Left hindlimb (tissue), 1 donor: ENCODE data around the gene SPATA7.

Source experiments
- DNase-seq: peaks from one replicate; pipeline ENCODE4 v3.0.0-alpha.2; 2018

SPATA7 gene

DNA sequence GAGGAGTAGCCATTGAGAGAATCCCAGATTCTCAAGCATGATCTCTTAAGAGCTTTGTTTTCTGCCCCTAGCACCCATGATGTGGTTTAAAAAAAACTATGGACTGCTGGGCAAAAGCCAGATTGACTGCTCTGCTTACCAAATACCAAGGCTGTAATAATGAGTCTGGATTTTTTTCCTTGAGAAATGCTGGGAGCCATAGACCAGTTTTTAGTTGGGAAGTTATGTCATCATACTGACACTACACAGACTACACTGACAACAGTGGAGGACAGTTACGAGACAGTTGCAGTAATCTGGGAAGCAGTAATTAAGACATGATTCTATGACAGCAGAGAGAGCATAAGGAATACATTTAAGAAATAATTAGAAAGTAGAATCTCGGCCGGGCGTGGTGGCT is 35.8 kb downstream of the SPATA7 start:
- DNase-seq, result no peak

DNA sequence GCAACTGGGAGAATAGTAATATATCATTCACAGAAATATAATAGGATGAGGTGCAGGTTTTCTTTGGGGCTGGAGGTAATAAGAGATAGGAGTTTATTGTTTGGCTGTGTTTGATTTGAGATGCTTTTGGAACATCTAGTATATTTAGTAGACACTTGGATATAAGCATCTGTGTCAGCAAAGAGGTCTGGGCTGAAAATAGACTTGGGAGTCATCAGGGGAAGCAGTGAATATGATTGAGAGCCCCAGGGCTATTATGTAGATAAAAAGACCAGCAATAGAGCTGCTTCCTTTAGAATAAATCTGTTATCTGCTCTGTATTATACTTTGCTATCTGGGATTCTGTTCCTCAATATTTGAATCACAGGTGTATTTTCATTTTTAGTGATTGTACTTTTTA is 36.6 kb downstream of the SPATA7 start:
- DNase-seq, result no peak

DNA sequence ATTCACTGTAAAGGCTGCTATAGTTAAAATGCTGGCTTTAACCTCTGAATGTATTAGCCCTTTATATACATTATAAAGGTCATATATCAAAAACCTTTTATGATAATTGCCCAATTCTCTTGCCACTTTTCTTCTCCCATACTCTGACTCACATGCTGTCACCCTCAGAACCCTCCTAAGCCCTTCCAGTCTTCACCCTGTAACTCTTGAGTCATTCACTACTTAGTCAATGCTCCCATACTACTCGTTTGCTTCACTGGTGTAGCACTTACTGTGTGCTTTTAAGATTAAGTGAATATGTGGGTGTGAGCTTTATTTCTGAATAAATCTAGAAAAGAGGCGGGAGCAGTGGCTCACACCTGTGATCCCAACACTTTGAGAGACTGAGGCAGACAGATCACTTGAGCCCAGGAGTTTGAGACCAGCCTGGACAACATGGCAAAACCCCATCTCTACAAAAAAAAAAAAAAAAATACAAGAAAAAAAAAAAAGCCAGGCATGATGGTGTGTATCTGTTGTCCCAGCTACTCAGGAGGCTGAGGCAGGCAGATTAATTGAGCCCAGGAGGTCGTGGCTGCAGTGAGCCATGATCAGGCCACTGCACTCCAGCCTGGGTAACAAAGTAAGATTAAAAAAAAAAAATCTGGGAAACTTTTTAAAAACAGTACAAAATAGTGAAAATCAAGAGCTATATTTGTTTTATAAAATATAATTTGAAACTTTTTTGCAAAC is 37.6 kb downstream of the SPATA7 start:
- DNase-seq, result no peak

DNA sequence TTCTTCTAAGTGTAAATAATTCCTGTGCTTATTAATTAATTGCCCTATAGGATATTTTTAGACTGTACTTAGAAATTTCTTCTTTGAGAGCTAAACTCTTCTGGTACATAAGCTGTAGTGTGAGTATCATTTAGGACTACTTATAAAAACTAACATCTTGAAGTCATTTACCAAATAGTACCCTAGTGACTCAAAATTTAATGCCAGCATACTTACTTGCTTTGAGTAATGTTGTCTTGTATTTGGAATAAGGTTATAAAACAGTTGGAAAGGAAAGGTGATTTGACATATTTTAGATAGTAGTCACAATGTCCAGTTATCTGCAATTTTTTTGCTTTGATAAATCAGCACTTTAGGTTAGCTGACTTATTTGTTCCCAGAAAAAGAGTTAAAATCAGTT is 39.1 kb downstream of the SPATA7 start:
- no peak for DNase-seq

DNA sequence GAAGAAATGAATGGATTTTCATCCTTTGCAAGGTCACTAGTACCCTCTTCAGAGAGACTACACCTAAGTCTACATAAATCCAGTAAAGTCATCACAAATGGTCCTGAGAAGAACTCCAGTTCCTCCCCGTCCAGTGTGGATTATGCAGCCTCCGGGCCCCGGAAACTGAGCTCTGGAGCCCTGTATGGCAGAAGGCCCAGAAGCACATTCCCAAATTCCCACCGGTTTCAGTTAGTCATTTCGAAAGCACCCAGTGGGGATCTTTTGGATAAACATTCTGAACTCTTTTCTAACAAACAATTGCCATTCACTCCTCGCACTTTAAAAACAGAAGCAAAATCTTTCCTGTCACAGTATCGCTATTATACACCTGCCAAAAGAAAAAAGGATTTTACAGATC is 40.8 kb downstream of the SPATA7 start:
- DNase-seq, result no peak

DNA sequence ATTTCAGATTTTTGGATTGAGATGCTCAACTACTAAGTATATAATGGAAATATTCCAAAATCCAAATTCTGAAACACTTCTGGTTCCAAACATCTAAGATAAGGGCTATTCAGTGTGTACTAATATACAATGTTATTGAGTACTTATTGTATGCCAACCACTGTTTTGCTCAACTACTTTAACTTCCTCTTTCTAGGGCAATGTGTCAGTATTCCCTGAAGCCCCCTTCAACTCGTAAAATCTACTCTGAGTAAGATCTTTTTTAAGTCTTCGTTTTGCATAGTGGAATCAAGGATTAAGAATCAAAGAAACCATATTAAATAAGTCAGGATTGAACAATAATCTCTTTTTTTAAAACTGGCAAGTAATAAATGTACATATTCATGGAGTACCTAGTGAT is 45.5 kb downstream of the SPATA7 start:
- DNase-seq, result no peak

DNA sequence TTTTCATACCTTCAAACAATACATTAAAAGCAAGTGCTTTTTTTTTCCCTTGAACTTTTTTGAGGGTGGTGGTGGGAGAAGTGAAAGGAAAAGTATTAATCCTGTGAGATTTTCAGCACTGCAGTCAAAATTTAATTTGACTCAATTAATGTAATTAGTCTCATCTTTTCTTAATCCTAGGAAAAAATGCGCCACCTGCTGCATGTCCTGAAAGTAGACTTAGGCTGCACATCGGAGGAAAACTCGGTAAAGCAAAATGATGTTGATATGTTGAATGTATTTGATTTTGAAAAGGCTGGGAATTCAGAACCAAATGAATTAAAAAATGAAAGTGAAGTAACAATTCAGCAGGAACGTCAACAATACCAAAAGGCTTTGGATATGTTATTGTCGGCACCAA is 52.2 kb downstream of the SPATA7 start:
- DNase-seq, result no peak

DNA sequence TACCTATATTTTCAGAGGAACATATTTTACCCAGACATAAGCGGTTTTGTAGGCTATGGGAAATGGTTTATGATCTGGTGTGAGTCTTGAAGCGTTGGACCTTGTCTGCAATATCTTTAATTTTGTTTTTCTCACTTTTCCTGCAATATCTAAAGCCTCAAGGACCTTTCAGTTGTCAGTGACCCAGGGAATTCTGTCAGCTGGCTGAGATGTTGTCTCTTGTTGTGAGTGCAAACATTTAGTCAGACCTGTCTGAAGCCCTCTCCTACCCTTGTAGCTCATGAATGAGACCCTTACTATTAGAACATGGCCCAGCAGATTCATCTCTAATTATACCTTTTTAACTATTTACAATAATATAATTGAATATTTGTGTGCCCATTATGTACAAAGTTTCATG is 53.6 kb downstream of the SPATA7 start:
- DNase-seq, result no peak

DNA sequence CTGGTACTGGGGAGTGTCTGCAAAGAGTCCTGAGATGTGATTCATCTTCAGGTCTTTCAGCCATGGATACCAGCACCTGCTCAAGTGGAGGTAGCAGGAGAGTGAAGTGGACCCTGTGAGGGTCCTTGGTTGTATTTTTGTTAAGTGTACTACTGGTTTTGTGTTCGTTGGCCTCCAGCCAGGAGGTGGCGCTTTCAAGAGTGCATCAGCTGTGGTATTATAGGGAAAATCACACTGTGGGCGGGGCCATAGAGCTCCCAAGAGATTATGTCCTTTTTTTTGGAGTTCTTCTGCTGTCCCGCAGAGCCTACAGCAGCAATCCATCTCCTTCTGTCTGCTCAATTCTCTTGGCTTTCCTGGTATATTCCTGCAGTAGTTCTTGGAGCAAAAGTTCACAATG is 66.8 kb downstream of the SPATA7 start:
- no peak for DNase-seq

DNA sequence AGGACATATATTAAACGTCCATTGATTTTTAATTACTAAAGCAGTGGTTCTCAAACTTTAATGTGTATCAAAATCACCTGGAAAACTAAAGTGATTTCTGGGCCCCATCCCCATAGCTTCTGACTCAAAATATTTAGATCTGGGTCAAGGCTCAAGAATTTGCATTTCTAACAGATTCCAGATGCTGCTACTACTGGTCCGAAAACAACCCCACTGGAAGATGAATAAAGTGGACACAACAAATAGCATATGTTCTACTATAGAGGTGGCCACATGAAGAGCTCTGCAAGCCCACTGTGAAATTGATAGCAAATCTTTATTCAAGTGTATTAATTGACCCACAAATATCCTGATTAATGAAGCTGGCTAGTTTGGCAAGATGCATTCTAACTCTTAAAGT is 69.4 kb downstream of the SPATA7 start:
- DNase-seq, result no peak

DNA sequence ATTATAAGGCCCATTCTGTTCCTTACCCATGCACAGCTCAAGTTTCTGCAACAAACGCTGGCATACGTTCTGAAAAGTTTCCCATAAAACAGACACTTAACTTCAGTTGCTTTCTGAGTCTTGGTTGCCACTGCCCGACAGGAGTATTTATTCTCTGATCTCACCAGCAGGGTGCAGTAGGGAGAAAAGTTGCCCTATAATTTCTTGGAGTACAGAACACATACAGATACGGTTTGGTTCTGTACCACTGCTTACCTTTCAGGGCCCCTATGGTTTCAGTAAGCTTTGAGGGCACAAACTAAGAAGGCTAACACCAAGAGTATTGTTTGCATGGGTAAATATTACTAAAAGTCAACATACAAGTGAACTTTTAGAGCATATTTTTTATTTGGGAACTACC is 77.9 kb downstream of the SPATA7 start:
- DNase-seq, result no peak

DNA sequence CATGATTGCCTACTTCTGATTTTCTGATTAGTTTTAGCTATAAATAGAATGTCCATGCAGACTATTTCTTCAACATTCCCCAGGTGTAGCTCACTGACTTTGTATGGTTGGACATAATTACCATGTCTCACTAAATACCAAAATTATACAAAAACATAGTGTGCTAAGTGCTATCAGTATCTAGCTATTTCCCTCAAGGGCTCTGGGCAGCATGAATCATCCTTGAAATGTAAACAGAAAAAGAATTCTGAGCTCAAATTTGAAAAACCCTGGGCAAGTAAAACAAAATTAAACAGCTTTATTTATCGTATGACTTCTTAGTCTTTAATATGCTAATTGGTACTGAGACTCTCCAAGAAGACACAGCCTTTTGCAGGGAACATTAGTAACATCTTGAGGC is 82.9 kb downstream of the SPATA7 start:
- DNase-seq, result no peak

DNA sequence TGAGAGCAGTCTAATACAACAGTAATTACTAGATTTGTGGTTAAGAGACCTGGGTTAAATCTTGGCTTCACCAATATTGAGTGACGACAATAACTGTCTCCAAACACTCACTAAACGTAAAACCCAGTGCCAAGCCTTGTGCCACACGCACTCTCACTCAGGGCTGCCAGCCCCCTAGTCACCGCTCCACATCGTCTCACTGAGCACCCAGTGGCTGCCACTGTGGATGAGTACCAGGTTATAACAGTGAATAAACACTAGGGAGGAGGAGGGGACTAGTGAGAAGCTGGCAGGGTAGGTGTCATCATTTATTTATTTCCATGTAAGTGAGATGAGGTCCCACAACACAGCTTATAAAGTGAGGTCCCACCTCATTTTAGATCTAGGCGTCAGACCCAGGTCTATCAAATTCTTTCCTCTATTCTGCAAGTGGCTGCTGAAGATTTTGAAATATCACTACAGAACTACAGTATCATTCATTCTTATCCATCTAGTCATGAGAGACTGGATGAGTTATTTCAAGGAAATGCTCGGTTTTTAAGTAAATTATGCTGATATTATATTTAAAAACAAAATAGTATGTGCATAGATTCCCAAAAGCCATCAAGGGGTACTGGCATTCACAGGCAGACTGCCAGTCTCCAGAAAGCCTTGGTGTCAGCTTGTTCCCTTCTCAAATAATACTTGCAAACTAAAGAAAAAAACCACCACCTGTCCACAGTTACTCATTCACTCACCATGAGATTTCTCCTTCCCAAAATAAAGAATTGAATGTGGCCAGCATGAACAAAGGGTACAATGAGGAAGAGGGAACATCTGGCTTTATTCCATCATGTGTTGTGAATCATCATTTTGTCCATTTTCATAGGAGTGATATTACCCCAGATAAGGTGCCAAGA is 85.3 kb downstream of the SPATA7 start:
- DNase-seq, result no peak

DNA sequence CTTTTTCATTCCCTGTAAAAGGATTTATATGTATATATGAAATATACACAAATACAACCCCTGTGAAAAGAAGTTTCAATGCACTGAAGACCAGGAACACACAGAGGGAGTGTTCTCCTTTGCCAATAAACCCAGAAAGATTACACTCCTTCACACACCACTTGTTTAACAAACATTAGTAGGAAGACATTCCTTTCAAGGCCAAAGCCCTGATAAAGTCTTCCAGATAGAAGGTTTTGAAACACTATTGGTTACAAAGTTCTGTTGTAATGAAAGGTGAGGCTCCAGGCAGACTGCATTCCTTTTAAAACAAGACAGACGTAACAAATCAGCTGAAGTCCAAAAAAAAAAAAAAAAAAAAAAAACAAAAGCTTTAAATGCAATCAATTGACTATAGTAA is 88.3 kb downstream of the SPATA7 start:
- no peak for DNase-seq

DNA sequence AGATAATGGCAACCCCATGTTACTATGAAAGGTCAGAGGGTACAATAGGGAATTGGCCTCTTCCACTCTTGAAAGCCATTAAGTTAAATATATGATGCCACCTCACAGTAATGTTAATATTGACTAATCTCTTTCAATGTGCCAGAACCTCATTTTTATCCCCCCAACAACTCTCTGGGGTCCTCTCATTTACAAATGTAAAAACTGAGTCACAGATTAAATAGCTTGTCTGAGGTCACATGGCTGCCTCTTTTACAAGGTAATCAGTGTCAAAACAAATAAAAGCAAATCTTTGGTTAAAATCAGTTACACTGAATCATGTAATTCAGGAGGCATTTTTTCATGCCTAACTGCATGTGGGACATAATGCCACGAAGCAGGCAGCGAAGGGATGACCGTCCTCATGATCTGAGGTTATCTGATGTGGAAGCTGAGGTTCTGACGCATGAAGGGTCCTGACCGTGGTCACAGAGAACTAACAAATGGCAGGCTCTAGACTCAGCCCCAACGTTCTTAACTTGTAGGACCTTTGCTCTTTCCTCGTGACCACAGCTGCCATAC is 90.8 kb downstream of the SPATA7 start:
- DNase-seq, result no peak

DNA sequence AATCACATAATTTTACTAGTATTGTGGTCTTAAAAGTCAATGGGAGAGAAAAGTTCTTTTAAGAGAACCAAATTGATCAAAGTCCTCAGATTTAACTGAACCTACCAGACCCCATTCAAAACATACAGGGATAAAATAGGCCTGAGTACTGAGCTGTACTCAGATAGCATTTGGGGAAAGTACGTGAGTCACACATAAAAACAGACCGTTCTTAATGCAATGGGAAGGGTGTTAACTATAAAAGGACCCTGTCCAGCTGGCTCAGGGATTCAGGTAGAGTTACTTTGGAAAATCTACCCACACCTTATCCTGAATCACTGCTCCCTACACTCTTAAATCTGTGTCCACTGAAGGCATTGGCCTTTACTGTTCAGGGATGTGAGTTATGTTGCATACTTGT is 91.4 kb downstream of the SPATA7 start:
- no peak for DNase-seq

DNA sequence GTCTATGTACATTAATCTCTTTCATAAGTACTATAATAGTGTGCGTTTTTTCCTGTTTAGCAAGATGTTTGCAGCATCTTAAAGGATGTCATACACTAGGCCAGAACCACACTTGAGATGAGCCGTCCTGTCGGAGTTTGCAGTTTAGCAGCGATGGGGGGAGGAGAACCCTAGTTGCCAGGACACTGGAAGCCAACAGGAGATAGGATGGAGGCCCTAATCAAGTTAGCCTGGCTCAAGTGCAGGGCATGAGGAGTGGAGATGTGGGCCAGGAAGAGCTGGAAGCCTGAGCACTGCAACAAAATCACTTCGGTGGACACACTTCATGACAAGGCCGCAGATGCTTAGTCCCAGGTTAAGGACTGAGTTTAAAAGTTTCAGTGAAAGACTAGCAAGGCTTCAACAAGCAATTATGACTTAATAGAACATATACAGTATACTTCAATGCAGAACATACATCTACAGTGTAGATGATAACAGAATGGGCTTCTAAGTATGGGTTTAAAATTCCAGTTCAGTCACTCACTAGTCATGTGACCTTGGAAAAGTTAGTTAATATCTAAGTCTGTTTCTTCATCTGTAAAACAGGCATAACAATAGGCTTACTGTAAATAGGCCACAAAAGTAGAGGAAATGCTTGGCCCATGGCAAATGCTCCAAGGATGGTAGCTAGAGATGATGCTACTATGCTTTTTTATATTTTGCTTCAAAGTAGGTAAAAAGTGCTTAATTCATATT is 92.2 kb downstream of the SPATA7 start:
- DNase-seq, result no peak

DNA sequence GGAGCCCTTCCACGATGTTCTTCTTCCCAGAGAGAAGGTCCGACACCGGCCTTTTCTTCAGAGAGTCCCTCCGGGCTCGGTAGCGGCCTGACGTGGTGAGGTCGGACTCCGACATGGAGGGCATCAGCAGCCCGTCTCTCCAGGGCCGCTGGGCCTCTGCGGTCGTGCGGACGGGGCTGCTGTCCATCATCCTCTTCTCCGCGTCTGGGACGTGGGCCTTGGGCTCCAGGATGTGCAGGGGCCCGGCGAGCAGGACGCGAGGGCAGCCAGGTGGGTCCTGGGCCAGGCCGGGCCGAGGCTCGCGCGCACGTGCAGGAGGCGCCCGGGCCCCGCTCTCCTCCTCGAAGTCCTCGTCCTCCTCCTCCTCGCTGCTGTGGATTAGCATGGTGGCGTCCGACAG is 93.5 kb downstream of the SPATA7 start:
- DNase-seq, result no peak

DNA sequence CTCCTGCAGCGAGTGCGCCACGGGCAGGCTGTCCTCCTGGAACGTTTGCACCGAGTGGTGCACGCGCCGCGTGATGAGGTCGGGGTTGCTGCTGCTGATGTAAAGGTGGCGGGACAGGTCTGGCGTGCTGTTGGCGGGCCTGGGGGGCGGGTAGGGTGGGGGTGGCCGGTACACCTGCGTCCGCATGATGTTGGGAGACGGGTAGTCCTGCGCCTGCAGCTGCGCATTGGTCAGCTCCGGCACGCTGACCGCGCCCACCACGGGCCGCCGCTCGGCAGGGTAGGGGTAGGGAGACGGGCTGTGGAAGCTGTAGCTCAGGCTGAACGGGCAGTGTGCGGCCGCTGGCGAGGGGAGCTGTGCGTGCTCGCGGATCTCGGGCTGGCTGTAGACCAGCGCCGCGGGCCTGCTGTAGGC is 94.1 kb downstream of the SPATA7 start:
- DNase-seq, result no peak

DNA sequence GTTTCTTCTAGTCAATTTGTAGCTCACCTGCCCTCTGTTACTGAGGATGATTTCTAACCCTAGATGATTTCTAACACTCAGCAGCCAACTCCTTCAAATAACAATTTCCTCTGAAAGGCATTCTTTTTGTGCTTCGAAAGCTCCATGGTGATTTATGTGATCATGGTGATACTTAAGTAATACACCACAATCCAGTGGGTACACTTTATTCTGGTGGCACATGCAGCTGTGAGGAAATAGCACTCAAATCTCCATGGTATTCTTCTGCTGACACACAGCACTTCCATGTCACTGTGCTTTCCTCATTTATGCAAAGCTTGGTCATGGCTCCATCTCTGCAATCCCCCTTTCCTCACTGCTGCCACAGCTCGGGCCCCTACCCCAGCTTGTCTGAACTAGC is 95.6 kb downstream of the SPATA7 start:
- no peak for DNase-seq

DNA sequence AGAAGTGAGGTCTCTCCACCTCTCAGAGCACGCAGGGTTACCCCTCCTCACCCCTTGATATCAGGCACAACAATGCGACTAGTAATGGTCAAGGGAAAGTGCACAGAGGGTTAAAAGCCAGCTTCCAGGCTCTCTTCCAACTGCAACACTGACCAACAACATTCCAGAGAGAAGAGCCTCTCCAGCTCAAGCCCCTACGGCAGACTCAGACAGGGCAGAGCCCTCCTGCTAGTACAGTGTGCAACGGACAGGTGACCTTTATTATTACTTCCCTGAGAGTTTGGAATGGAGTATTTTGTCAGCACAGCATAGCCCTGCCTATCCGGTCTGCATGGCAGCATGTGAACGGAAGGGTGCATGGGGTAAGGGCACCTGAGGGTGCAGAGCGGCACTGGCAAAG is 96.3 kb downstream of the SPATA7 start:
- no peak for DNase-seq

DNA sequence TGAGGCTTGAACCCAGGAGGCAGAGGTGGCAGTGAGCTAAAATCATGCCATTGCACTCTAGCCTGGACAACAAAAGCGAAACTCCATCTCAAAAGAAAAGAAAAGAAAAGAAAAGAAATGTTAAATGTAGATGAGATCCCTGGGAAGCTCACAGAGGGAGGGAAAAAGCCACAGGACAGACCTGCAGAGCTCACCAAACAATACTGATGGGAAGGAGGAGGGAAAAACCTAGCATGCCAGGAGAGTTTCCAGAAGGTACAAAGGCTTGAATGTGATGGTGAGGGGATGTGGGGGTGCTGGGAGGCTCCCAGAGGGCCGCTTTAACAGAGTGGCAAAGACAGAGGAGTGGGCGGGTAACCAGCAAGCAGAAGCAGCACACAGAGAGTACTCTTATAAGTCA is 97.1 kb downstream of the SPATA7 start:
- no peak for DNase-seq
